GM19395 (cell line): ENCODE results near the gene THPO.

Source experiments
- ATAC-seq: cut with Tn5 transposase; IDR thresholded peaks from one replicate; pipeline ENCODE4 v1.9.1; 2021; ENCODE audit warnings: mild to moderate bottlenecking, moderate library complexity; ENCODE audit not compliant: unreplicated experiment

THPO gene

GRCh38 chr3:184377882-184378445, at the start of gene THPO:
Gene THPO, minus strand, starts transcription at chr3:184378207. Its CDS starts 1,948 bp downstream, at chr3:184376259.
- ATAC-seq, result no peak

- ATAC-seq, result no peak
Observed at GRCh38 chr3:184426691-184427141, 48.7 kb upstream of the THPO start.

GRCh38 chr3:184423561-184423960, 45.6 kb upstream of the THPO start:
- ATAC-seq, result no peak

- ATAC-seq, result no peak
Observed at GRCh38 chr3:184419171-184419570, 41.2 kb upstream of the THPO start.

GRCh38 chr3:184417619-184418327, 39.8 kb upstream of the THPO start:
- peak; percentile 88 for ATAC-seq

GRCh38 chr3:184415203-184415490, 37.1 kb upstream of the THPO start:
- no peak for ATAC-seq

GRCh38 chr3:184414418-184415202, 36.6 kb upstream of the THPO start:
- no peak for ATAC-seq

GRCh38 chr3:184409946-184410500, 32.0 kb upstream of the THPO start:
- no peak for ATAC-seq

GRCh38 chr3:184409331-184409926, 31.4 kb upstream of the THPO start:
- no peak for ATAC-seq

- no peak for ATAC-seq
Observed at GRCh38 chr3:184405075-184406030, 27.3 kb upstream of the THPO start.

GRCh38 chr3:184399410-184399809, 21.4 kb upstream of the THPO start:
- ATAC-seq, result no peak

- no peak for ATAC-seq
Observed at GRCh38 chr3:184395320-184395660, 17.3 kb upstream of the THPO start.

GRCh38 chr3:184391266-184391665, 13.3 kb upstream of the THPO start:
- no peak for ATAC-seq

GRCh38 chr3:184389935-184390528, 12.0 kb upstream of the THPO start:
- ATAC-seq, result no peak

GRCh38 chr3:184389384-184389783, 11.4 kb upstream of the THPO start:
- ATAC-seq, result no peak

DNA sequence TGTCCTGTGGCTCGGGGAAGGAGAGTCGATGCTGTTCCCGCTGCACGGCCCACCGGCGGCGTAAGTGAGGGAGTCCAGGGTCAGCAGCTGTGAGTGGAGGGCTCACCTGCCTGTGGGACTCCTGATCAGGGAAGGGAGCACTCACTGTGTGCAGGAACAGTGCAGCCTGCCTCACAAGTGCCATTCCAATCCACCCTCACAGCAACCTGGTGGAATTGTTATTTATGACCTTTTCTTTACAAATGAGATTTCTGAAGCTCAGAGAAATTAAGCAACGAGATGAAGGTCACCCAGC, 10.9 kb upstream of the THPO start:
- no peak for ATAC-seq

DNA sequence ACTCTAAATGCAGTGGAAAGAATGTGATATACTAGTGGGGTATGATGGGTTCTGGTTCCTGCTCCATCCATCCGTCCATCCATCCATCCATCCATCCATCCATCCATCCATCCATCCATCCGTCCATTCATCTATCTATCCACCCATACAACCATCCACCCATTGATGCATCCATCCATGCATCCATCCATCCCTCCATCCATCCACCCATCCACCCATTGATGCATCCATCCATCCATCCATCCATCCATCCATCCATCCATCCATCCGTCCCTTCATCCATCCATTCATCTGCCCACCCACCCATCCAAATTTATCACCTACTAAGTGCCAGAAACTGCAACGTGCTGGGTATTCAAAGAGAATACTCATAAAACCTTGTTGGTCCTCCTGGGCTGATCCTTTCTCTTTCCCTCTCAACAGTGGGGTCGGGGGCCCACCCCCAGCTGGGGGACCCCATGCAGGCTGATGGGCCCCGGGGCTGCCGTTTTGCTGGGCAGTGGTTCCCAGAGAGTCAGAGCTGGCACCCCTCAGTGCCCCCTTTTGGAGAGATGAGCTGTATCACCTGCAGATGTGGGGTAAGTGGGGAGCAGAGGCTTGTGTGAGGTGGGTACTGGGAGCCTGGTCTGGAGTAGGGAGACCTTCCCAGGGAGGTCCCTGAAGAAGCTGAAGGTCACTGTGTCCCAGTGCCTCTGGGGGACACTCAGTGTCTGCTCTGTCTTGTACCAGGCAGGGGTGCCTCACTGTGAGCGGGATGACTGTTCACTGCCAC, 10.3 kb upstream of the THPO start:
- ATAC-seq, result no peak

DNA sequence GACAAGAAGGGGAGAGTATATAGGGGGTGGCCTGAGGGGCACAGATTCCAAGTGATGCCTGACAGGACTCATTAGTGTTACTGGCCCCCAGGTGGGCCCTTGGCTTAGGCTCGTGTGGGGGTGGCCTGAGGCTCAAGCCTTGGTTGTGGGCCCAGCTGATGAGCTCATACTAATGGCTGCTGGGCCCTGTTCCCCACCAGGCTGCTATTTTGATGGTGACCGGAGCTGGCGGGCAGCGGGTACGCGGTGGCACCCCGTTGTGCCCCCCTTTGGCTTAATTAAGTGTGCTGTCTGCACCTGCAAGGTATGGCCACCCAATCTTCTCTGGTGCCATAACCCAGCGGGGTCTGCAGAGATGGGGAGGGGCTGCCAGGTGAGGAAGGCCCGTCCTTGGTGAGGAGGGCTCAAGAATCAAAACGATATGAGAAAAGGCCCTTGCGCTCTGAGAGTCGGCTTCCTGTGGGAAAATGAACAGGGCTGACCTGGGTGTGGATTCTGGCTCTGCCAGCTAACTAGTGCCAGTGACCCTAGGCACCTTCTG, 9.2 kb upstream of the THPO start:
- no peak for ATAC-seq
